Mammary epithelial cell (primary cell): ENCODE measurements around the gene AFAP1L2.

Experiments used
- EZH2 ChIP-seq: IDR thresholded peaks from 2 replicates; pipeline ENCODE4 v1.6.1; 2012; ENCODE audit warnings: low read length, inconsistent platforms, borderline replicate concordance
- TF ChIP-seq, protein P1 (sequence below), 2 donors: IDR thresholded peaks in 1 of 2; conservative IDR thresholded peaks in 1 of 2; 2 replicates each; pipeline ENCODE4 v1.5.1; 2011 to 2012; ENCODE audit warnings: inconsistent platforms in 2 of 2, low read length in 2 of 2, mild to moderate bottlenecking in 2 of 2, control low read depth in 1 of 2, low read depth in 1 of 2; ENCODE audit not compliant: insufficient read depth in 1 of 2; ENCODE audit errors: extremely low read depth in 1 of 2

DNA sequence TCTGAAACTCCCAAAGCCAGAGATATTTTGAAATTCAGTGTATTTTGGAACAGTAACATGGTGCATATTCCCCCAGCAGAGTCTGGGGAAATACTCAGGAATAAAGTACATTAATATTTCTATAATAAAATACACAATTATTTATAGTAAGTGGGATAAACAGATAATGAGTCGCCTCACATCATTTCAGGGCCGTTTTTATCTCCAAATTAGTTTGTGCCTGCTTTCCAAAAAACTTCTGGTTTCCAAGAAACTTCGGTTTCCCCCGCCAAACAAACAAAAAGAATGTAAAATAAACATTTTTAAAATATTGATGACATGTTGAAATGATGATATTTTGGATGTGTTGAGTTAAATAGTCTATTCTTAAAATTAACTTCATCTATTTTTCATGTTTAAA, 48.2 kb downstream of the AFAP1L2 start:
- TF ChIP-seq, protein P1, sequence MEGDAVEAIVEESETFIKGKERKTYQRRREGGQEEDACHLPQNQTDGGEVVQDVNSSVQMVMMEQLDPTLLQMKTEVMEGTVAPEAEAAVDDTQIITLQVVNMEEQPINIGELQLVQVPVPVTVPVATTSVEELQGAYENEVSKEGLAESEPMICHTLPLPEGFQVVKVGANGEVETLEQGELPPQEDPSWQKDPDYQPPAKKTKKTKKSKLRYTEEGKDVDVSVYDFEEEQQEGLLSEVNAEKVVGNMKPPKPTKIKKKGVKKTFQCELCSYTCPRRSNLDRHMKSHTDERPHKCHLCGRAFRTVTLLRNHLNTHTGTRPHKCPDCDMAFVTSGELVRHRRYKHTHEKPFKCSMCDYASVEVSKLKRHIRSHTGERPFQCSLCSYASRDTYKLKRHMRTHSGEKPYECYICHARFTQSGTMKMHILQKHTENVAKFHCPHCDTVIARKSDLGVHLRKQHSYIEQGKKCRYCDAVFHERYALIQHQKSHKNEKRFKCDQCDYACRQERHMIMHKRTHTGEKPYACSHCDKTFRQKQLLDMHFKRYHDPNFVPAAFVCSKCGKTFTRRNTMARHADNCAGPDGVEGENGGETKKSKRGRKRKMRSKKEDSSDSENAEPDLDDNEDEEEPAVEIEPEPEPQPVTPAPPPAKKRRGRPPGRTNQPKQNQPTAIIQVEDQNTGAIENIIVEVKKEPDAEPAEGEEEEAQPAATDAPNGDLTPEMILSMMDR (conservative IDR thresholded peaks at IDR 0.05 in 1 of 2, IDR thresholded peaks at IDR 0.05 in 1 of 2; ENCODE audit: extremely low read depth in 1 of 2, insufficient read depth in 1 of 2, low read depth in 1 of 2, low read length in 2 of 2): no peak
- no peak for TF ChIP-seq EZH2
